ENCODE measurements around the gene MAP3K1.

GRCh38 chr5:56791396-56791795 lies 24.0 kb upstream of the MAP3K1 start:
- TF ChIP-seq ZNF274 (IDR thresholded peaks at IDR 0.05; ENCODE audit: low read depth, low read length) (no peak), YY1 (IDR thresholded peaks at IDR 0.05; ENCODE audit: insufficient read depth, insufficient read length) (no peak), SUZ12 (IDR thresholded peaks at IDR 0.05; ENCODE audit: extremely low read depth, insufficient read depth, insufficient read length) (no peak)
